Esophagus mucosa (tissue), 1 donor: ENCODE results near the gene RAB18. TPM values are rescaled to one million over a fixed set of nuclear protein-coding genes. Genes with fewer than 3 reads are reported as not detected.
"Not testable (repeated sequence)": the region's sequence is repeated elsewhere in the genome, so short reads cannot be mapped to it uniquely, and the experiment has no call there.

Source experiments
- ATAC-seq: fragments of 200-7000 bp; cut with Tn5 transposase; one replicate; pipeline ENCODE4 v1.9.1; 2020
- total RNA-seq: library from RNA; stranded (reverse); gene quantifications from one replicate; pipeline ENCODE4 v1.2.4, GENCODE V29; 2023
- donor health status: DM: yes; HTN: yes; CAD: no.

The RAB18 gene
- 99.5 TPM for total RNA-seq

DNA sequence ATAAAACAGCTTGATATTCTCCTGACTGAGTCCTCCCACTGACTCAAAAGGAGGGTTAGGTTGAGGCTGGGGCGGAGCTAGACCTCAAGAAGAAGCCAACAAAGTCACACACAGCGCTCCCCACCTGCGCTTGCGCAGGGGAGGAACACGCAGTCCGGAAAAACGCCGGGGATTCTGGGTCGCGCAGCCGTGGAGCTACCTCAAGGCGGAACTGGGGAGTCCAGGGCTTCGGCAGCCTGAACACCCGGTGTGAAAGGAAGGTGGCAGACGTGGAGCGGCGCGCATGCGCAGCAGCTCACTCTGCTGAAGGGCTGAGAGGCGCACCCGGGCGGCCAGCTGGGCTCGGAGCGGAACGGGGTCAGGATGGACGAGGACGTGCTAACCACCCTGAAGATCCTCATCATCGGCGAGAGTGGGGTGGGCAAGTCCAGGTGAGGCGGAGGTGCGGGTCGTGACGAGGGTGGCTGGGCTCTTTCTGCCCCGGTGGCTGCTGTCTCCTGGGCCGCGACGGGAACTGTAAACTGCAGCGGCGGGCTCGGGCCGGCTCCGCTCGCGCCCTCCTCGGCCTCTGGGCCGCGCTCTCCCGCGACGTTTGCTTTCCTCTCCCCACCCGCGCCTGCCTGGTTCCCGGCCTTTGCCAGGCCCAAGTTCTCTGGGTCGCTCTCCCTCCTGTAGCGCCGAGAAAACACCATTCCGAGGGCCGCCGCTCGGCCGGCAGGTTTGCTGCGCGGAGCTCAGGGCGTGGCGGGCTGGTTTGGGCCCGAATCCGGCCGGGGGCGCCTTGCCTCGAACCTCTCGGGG lies at the start of gene RAB18:
Gene RAB18 (plus strand): TSS at position 298 of the 801 bp plus-strand sequence. CDS start 66 bp downstream, at position 364.
- ATAC-seq: peak; percentile 98

DNA sequence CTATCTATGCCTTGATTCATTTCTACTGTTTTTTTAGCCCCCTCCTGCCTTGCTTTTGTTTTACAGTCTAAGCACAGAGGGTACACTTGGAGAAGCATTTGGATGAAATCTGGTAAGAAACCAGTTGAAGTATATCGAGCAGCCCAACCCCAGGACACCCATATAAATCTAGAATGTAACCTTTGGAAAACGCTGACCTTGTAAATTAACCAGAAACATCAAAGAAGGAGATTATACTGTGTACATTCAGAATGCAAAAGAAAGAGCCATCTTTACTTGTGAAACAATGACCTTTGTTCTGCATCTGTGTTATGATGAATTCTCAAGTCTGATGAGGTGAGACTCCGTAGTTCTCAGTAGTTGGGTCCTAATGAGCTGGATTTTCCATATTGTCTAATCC lies 49.3 kb upstream of the RAB18 start:
- ATAC-seq: no peak

DNA sequence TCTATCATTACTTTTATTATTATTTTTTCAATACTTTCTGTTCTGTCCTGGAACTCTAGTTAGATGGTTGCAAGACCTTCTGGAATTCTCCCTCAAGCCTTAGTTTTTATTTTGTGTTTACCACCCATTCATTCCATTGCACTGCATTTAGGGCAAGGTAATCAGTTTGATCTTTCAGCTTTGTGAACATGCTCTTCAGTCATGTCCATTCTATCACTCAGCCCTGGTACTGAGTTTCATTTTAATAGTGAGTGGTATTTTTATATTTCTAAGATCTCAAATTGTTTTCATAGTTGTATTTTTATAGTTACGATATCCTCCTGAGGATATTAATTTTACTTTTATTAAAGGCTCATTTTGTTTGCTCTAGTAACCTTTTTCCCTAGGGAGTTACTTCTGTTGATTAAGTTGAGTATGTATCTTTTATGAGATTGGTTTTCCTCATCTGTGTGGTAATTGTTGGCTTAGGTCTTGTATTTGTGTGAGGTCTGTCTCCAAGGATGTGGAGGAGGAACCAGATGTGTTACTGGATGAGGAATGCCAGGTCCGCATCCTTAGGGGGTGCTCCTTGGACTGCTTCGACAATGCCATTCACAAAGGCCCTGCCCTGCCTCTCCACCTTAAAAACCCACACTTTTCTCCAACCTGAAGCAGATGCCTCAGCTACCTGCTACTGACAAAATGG lies 46.7 kb upstream of the RAB18 start:
- ATAC-seq: no peak

DNA sequence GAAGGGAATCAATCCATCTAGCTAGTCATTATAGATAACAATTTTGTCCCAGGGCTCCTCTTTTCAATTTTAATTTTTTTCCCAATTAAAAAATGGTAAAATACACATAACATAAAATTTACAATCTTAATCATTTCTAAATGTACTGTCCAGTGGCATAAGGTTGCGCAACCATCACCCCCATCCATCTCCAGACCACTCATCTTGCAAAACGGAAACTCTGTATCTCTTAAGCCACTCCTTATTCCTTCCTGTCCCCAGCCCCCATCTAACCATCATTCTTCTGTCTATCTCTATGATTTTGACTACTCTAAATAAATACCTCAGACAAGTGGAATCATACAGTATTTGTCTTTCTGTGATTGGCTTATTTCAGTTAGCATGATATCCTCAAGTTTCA lies 46.1 kb upstream of the RAB18 start:
- ATAC-seq: no peak

DNA sequence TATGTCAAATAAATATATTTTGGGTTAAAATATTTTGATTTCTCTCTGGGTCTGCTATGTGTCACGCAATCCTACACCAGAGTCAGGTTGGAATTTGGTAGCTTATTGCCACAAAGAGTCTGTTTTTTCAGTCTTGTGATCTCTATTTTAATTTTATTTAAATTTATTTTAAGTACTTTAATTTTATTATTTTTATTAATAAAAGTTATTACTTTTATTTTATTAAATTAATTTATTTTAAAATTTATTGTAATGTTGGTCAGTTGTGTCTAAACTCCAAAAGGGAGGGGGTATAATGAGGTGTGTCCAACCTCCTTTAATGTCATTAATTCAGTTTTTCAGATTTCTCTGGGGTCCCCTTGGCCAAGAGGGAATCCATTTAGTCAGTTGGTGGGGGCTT lies 42.8 kb upstream of the RAB18 start:
- ATAC-seq: no peak

DNA sequence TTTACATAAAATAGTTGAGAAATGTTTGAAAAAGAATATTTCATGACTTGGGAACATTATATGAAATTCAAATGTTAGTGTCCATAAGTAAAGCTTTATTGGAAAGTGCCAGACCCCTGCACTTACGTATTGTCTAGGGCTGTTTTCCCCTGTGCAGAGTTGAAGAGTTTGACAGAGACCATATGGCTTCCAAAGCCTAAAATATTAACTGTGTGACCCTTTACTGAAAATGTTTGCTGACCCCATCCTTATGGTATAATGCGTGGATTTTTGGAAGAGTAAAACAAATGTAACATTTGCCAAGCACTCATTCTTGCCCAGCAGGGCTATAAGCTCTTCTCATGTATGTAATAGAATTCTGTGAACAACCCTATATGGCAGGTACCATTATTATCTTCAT lies 40.1 kb upstream of the RAB18 start:
- no peak for ATAC-seq

DNA sequence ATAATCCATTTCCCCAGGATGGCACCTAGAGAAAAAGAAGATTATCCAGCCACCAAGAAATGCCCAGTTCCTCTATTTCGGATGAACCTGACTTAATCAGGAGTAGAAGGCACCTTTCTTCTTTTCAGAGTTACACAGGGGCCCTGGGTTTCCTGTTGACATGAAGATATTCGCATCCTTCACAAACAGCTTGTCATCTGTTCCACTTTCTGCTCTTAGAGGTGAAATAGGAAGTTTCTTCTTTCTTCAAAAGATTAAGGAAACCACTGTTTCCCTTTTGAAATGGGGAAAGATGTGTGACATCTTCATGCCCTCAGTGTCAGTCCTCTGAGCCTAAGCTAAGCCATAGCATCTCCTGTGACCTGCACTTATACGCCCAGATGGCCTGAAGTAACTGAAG lies 39.1 kb upstream of the RAB18 start:
- no peak for ATAC-seq

DNA sequence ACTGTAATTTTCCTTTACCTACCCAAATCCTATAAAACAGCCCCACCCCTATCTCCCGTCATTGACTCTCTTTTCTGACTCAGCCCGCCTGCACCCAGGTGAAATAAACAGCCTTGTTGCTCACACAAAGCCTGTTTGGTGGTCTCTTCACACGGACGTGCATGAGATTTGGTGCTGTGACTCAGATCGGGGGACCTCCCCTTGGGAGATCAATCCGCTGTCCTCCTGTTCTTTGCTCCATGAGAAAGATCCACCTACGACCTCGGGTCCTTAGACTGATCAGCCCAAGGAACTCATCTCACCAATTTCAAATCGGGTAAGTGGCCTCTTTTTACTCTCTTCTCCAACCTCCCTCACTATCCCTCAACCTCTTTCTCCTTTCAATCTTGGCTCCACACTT lies 38.5 kb upstream of the RAB18 start:
- ATAC-seq: not testable (repeated sequence)

DNA sequence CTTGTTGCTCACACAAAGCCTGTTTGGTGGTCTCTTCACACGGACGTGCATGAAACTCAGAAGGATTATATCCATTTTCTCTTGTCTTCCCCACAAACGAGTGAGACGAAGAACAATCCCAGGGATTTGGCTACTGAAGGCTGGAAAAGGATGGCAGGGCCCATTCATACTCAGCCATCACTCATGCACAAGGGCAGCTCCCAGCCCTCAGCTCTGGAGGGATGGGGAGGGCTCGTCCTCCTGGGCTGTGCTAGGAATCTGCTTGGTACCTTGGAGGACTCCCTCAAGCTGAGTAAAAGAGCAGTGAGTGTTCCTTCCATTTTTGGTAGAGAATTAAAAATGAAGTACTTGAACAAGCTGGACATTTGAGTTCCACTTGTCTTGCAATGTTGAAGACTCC lies 33.2 kb upstream of the RAB18 start:
- ATAC-seq: no peak

DNA sequence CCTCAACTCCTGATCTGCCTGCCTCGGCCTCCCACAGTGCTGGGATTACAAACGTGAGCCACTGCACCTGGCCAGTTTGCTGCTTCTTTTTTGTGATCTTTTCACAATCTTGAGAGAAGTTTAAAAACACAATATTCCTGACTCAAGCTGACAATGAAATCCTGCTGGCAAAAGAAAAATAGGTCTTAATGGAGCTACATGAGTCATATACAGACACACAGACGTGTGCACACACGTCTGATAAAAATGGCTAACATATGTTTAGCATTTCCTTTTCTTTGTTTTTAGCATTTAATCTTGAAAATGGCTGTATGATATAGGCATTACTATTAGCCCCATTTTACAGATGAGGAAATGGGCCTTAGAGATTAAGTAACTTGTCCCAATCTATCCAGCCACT lies 29.4 kb upstream of the RAB18 start:
- ATAC-seq: peak; percentile 86

DNA sequence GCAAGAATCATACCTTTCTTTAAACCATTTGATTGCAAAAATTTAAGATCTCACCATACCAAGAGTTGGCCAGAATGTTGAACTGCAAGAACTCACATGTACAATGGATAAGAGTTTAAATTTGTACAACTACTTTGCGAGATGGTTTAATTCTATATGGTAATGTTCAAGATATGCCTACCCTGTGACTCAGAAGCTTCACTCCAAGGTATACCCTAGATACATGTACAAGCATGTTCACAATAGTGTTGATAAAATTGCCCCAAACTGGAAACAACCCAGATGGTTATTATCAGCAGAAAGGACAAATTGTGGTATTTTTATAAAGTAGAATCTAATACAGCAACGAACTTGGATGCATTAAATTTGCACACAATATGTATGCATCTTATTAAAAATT lies 25.1 kb upstream of the RAB18 start:
- no peak for ATAC-seq

DNA sequence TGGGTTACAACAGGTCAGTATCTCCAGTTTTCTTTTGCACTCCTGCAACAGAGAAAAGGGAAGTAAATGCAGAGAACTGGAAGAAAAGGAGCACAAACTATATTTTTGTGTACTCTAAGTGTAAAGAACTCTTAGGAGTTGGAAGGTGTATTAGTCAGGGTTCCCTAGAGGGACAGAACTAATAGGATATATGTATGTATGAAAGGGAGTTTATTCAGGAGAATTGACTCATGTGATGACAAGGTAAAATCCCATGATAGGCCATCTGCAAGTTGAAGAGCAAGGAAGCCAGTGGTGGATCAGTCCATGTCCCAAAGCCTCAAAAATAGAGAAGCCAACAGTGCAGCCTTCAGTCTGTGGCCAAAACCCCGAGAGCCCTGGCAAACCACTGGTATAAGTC lies 22.6 kb upstream of the RAB18 start:
- ATAC-seq: no peak

DNA sequence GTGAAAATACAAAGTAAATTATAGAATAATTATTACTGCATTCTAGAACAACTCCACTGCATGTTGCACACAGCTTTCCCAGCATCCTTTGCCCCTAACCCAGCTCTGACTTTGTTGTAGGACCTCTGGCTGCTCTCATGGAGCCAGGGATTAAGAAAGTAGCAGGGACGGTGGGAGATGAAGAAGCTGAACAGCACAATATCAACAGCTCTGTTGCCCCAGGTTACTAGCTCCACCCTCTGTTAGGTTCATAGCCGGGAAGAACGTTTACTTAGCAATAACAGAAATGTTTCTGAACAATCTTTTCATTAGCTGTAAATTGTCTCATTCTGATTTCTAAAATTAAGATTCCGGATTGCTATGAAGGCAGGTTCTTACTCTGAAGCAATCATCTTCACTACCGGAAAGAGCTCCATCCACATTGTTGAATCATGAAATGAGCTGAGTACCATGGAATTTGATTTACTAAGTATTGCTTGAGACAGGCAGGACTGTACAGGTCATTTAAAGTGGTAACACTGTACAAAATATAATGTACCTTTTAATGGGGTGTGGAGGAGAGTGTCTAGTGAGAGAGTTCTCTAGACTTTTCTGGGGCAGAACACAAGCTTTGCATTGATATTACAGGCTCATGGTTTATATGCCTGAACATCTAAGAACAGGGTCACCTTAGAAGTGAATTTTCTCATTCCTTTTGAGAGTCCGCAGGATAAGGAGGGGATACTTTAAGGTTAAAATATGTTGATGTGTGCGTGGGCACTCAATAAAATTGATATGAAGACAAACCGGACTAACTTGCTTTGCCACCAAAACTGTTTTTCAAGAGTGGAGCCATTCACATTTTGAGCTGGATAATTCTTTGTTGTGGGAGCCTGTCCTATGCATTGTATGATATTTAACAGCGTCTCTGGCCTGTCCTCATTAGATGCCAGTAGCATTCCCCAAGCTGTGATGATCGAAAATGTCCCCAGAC lies 20.8 kb upstream of the RAB18 start:
- ATAC-seq: peak; percentile 95

DNA sequence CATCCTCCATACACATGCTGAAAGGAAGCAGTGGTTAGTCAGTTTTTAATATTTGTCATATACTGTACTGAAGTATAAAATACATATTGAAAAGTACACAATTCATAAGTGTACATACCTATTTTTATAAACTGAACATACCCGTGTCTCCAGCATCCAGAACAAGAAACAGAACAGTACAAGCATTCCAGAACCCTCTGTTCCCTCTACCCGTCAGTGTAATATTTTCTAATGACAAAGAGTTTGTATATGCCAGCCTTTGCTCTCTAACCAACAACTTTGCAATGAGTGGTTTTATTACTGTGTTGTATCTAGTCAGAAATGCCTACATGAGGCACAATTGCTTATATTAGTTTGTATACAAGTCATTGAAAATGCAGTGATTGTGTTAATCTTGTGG lies 18.7 kb upstream of the RAB18 start:
- no peak for ATAC-seq

DNA sequence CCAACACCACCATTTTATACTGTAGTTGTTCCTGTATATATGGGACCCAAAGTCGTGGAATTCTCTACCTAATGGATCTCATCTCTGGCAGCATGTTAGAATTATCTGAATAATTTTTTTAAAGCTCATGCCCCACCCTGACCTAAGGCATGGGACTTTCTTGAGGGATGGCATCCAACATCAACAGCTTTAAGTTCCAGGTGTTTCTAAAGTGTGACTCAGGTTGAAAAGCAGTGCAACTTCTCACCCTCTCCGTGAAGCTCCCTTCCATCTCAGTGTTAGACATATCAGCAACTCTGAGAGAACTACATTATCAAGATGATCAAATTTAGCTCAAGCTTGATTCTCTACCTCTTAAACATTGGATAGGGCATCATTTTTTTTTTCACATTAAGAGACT lies 18.1 kb upstream of the RAB18 start:
- ATAC-seq: peak; percentile 24

DNA sequence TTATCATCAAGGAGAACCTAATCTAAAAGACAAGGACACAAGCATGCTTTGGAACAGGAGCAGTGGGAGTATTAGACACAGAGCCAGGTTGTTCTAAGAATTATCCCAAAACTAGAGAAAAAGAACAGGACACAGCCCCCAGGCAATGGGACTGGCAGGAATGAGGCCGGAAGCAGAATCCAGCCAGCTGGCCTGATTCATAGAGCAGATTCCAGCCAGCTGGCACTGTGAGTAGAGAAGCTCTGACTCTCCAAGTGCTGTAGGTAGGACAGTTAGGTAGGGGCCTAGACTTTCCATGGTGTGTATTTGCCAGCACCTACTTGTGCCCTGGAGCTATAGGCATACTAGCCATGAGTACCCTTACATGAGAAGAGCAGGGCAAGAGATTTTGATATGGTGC lies 13.3 kb upstream of the RAB18 start:
- ATAC-seq: peak; percentile 51

DNA sequence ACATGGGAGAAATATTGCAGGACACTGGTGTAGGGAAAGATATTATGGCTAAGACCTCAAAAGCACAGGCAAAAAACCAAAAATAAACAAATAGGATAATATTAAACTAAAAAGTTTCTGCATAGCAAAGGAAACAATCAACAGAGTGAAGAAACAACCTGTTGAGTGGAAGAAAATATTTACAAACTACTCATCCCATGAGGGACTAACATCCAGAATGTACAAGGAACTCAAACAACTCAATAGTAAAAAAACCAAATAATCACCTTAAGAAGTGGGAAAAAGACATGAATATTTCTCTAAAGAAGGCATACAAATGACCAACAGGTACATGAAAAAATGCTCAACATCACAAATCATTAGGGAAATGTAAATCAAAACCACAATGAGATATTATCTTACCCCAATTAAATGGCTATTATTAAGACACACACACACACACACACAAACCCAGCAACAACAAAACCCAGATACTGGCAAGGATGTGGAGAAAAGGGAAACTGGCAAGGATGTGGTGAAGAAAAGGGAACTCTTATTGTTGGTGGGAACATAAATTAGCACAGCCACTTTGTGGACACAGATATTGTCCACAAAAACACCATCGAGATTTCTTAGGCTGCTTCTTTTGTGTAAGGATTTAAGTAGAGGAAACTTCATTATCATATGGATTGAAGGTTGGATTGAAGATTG lies 9.8 kb upstream of the RAB18 start:
- ATAC-seq: no peak

DNA sequence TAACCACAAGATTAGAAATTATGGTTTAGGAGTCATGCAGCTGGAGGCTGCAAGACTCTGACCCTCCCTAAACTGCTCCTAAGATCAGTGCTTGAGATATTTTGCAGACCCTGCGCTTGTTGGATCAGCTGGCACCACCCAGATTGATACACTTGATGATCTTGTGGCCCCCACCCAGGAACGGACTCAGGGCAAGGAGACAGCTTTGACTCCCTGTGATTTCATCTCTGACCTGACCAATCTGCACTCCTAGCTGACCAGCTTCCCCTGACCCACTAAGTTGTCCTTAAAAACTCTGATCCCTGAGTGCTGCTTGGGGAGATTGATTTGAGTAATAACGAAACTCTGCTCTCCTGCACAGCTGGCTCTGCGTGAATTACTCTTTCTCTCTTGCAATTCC lies 8.0 kb upstream of the RAB18 start:
- no peak for ATAC-seq

DNA sequence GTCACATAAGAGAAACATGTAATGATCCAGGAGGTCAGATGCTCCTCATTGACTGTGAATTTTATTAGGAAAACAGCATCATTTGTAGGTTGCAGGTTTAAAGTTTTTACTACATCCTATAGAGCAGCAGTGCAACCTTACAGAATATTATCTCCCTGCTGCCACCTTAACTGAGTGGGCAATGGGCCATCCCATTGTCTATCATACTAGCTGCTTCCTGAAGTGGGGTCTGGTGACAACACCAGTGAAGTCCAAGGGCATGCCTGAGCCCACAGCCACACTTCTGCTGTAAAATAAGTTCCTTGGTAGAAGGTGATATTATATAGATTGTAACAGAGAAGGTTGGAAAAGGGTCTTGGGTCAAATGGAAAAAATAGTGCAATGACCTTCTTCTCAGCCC lies 4.0 kb upstream of the RAB18 start:
- no peak for ATAC-seq

DNA sequence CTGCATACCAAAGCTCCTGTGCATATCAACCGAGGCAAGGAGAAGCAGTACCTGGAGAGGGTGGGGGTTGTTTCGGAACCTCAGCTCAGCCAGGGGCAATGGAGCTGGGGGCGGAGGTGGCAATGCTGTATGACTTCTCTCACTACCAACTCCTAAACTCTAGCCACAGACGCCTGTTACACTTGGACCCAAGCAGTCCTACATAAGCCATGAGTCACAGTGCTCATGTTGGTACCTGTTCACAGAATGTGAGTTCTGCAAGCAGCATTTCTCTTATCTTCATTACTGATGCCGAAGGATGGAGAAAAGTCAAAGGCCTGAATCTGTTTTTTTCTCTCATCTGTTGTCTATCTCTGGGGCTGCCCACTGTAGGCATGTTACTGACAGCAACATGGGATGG lies 3.2 kb upstream of the RAB18 start:
- ATAC-seq: peak; percentile 60

DNA sequence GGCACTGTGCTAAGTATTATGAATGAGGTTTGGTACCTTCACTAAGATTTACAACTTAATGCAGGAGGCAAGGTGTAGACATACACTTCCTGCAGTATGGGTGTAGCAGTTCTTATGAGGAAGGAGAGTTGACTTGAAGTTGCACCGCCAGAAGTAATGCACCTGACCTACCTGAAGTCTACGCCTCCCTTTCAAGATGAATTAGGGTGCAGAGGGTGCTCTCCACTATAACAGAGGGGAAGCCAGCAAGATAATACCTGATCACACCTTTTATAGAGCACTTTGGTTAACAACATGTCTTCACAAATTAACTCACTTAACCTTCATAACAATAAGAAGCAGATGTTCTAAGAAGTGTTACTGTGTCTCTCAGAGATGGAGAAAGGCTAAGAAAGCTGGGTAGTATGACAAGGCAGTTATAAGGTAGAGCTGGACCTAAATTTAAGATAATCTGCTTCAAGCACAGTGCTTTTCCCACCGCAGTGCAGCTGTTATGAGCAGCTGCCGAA lies 552 bp upstream of the RAB18 start:
- peak; percentile 3 for ATAC-seq

DNA sequence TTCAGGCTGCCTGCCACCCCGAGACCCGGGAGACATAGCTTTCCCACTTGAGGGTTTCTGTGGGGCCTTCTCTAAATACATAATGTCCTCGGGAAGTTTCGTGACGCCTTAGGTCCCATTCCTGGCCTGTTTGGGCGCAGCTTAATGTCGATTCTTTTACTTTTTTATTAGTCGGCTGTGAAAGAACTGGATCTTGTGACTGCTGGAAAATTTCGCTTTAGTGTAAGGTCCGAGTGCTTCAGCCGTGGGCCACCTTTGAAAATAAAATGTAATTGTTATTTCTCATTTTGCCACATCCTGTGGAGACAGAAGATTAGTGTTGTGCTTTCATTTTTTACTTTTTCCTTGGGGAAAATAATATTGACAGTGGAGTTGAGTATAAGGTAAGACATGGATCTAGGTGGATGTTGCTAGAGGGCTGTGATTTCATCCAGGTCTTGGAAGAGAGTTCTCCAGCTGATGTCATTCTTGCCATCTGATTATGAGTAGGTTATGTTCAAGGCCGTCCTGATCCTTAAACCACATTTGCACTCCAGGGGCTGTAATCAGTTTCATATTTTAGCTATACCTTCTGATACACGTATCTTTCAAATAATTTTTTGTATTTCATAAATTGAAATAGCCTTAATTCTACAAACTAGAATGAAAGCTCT lies 830 bp downstream of the RAB18 start:
- no peak for ATAC-seq
